Gastrocnemius medialis (tissue), 4 donors: ENCODE results near the gene KLLN. TPM values are rescaled to one million over a fixed set of nuclear protein-coding genes. Genes with fewer than 3 reads are reported as not detected.
"Not testable (repeated sequence)": the region's sequence is repeated elsewhere in the genome, so short reads cannot be mapped to it uniquely, and the experiment has no call there.

Experiments
- ATAC-seq, 2 donors: fragments of 150-250 bp; one replicate each; pipeline ENCODE4 v1.9.1; 2016
- DNase-seq, 2 donors: peaks; one replicate each; pipeline ENCODE4 v3.0.0-alpha.2; 2019
- H3K27ac ChIP-seq, 4 donors: fragments of 200-600 bp; sonication (generic); 1 replicate in 1 of 4; 2 replicates in 3 of 4; pipeline ENCODE4 v1.5.1; 2016 to 2018; ENCODE audit warnings: mild to moderate bottlenecking in 2 of 4, moderate library complexity in 1 of 4
- H3K27me3 ChIP-seq, 3 donors: fragments of 200-600 bp; sonication (generic) in 2 of 3; 1 replicate in 1 of 3; 2 replicates in 2 of 3; pipeline versions ENCODE4 v1.5.1 to v1.6.0; 2016 to 2019; ENCODE audit warnings: mild to moderate bottlenecking in 1 of 3, moderate library complexity in 1 of 3
- H3K36me3 ChIP-seq, 2 donors: fragments of 200-600 bp; sonication (generic) in 1 of 2; one replicate each; pipeline ENCODE4 v1.5.1; 2017 to 2018
- H3K4me1 ChIP-seq, 2 donors: fragments of 200-600 bp; sonication (generic) in 1 of 2; one replicate each; pipeline ENCODE4 v1.5.1; 2016 to 2017; ENCODE audit warnings: mild to moderate bottlenecking in 2 of 2
- H3K4me3 ChIP-seq, 4 donors: fragments of 200-600 bp; sonication (generic) in 3 of 4; 1 replicate in 1 of 4; 2 replicates in 3 of 4; pipeline ENCODE4 v1.5.1; 2016 to 2019; ENCODE audit warnings: mild to moderate bottlenecking in 2 of 4
- H3K9me3 ChIP-seq, 3 donors: fragments of 200-600 bp; sonication (generic) in 2 of 3; 1 replicate in 1 of 3; 2 replicates in 2 of 3; pipeline ENCODE4 v1.5.1; 2016 to 2019
- POLR2A ChIP-seq, 2 donors: fragments of 450-650 bp; IDR thresholded peaks; one replicate each; pipeline ENCODE4 v1.6.1; 2017; ENCODE audit warnings: antibody characterized with exemption in 2 of 2, mild to moderate bottlenecking in 2 of 2, moderate library complexity in 2 of 2
- in situ Hi-C, 4 donors: fragments of 200-750 bp; cut with MboI; loops; one replicate each; pipeline versions ENCODE4 v1.15.0 to v1.8.0; 2017; ENCODE audit warnings: low sequenced_read_pairs in 4 of 4
- intact Hi-C: fragments of 100-400 bp; cut with DNase I; formaldehyde crosslinking; loops from one replicate; pipeline ENCODE4 v1.15.1; 2023; ENCODE audit warnings: low total_unique reads
- total RNA-seq, 4 donors: library from RNA; depleted of rRNA; stranded (reverse); fragments of >200 nt; gene quantifications; one replicate each; pipeline versions ENCODE4 v1.1.0 to v1.2.3, GENCODE V29; 2016
- TF ChIP-seq, protein P1 (sequence below), 5 experiments: fragments of 450-650 bp in 3 of 5; fragments of 200-600 bp in 2 of 5; sonication (generic) in 2 of 5; IDR thresholded peaks in 4 of 5; conservative IDR thresholded peaks in 1 of 5; 1 replicate in 4 of 5; 2 replicates in 1 of 5; pipeline ENCODE4 v1.5.1; 2016 to 2019; ENCODE audit warnings: antibody characterized with exemption in 5 of 5, mild to moderate bottlenecking in 3 of 5, moderate library complexity in 3 of 5

Gene KLLN, protein sequence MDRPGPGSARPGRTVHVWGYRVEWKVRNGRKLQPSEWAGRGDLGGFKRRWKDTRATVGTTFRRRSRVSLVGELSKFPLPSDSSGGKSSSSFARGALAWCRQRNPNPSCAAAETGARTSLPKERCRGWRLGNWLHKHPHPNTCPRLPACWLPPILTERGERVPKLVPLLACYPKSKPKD
- total RNA-seq, result under 1 TPM; 0.10 to 0.39 (median 0.22) TPM

DNA sequence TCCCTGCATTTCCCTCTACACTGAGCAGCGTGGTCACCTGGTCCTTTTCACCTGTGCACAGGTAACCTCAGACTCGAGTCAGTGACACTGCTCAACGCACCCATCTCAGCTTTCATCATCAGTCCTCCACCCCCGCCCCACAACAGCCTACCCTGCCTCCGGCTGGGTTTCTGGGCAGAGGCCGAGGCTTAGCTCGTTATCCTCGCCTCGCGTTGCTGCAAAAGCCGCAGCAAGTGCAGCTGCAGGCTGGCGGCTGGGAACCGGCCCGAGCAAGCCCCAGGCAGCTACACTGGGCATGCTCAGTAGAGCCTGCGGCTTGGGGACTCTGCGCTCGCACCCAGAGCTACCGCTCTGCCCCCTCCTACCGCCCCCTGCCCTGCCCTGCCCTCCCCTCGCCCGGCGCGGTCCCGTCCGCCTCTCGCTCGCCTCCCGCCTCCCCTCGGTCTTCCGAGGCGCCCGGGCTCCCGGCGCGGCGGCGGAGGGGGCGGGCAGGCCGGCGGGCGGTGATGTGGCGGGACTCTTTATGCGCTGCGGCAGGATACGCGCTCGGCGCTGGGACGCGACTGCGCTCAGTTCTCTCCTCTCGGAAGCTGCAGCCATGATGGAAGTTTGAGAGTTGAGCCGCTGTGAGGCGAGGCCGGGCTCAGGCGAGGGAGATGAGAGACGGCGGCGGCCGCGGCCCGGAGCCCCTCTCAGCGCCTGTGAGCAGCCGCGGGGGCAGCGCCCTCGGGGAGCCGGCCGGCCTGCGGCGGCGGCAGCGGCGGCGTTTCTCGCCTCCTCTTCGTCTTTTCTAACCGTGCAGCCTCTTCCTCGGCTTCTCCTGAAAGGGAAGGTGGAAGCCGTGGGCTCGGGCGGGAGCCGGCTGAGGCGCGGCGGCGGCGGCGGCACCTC, at the start of gene KLLN, which contains the start of gene PTEN:
Gene KLLN, minus strand, starts transcription at position 481 of the 891 bp plus-strand sequence. CDS start 1,046 bp downstream, outside the sequence.
Gene PTEN, plus strand, starts transcription at position 573 of the 891 bp plus-strand sequence. CDS start 845 bp downstream, outside the sequence.
- TF ChIP-seq, protein P1, sequence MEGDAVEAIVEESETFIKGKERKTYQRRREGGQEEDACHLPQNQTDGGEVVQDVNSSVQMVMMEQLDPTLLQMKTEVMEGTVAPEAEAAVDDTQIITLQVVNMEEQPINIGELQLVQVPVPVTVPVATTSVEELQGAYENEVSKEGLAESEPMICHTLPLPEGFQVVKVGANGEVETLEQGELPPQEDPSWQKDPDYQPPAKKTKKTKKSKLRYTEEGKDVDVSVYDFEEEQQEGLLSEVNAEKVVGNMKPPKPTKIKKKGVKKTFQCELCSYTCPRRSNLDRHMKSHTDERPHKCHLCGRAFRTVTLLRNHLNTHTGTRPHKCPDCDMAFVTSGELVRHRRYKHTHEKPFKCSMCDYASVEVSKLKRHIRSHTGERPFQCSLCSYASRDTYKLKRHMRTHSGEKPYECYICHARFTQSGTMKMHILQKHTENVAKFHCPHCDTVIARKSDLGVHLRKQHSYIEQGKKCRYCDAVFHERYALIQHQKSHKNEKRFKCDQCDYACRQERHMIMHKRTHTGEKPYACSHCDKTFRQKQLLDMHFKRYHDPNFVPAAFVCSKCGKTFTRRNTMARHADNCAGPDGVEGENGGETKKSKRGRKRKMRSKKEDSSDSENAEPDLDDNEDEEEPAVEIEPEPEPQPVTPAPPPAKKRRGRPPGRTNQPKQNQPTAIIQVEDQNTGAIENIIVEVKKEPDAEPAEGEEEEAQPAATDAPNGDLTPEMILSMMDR (IDR thresholded peaks at IDR 0.05 in 4 of 5, conservative IDR thresholded peaks at IDR 0.05 in 1 of 5), result no peak
- peak; percentile 85 to 92 for TF ChIP-seq POLR2A (IDR thresholded peaks at IDR 0.05)
- Histone ChIP-seq H3K4me1 (peaks cover 10 to 12% of the 10 kb centered on the region in 2 donors), H3K27me3 (no peaks in the 10 kb centered on the region), H3K9me3 (no peaks in the 10 kb centered on the region), H3K36me3 (no peaks in the 10 kb centered on the region), H3K27ac (peak within 1 kb of the TSS; percentile 86 to 97 (median 92)), H3K4me3 (peak within 1 kb of the TSS; percentile 83 to 91 (median 87))
- in situ Hi-C loops, result loop anchor here in 3 of 4 donors (5.0 to 25.0 kb wide), 3 partner anchors 249 to 524 kb away; no protein-coding TSS in a partner anchor
- intact Hi-C loops, result loop anchor here (2.0 to 5.0 kb wide), 4 partner anchors 180 to 614 kb away; no protein-coding TSS in a partner anchor
- DNase-seq (peak; percentile 84 to 85), ATAC-seq (peak; percentile 64 to 71)

DNA sequence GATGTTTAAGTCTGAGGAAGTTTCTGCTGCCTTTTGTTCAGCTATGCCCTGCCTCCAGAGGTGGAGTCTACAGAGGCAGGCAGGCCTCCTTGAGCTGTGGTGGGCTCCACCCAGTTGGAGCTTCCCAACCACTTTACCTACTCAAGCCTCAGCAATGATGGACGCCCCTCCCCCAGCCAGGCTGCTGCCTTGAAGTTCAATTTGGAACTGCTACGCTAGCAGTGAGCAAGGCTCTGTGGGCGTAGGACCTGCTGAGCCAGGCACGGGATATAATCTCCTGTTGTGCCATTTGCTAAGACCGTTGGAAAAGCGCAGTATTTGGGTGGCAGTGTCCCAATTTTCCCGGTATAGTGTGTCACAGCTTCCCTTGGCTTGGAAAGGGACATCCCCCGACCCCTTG, 40.1 kb upstream of the KLLN start:
- intact Hi-C loops, H3K27ac ChIP-seq, H3K4me1 ChIP-seq, ATAC-seq, in situ Hi-C loops, H3K36me3 ChIP-seq, H3K4me3 ChIP-seq, H3K9me3 ChIP-seq, DNase-seq, H3K27me3 ChIP-seq: not testable (repeated sequence)

DNA sequence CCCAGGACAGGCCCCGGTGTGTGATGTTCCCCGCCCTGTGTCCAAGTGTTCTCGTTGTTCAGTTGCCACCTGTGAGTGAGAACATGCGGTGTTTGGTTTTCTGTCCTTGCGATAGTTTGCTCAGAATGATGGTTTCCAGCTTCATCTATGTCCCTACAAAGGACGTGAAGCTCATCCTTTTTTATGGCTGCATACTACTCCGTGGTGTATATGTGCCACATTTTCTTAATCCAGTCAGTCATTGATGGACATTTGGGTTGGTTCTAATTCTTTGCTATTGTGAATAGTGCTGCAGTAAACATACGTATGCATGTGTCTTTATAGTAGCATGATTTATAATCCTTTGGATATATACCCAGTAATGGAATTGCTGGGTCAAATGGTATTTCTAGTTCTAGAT, 34.6 kb upstream of the KLLN start:
- H3K36me3 ChIP-seq, in situ Hi-C loops: not testable (repeated sequence)

DNA sequence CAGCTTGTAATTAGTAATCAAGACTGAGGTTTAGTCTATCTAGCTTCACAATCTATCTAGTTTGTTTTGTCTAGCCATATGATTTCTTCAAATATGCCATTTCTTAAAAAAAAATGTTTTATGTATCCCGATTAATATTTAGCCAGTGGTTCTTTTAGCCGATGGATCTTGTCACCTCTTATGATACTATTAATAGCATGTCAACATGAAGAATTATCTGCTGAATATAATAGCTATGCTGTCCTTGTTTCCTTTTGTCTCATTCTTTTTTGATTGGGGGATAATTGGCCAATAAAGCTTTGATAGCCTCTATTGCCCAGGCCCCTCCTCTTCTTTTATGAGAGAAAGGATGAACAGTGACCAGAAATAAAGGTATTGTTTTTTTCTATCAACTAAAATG, 32.9 kb upstream of the KLLN start:
- no peak for ATAC-seq
- in situ Hi-C loops, result no loop called here

More for the DNA sequence above, 34.6 kb upstream of the KLLN start:
- peaks cover 13 to 31% of the 10 kb centered on the region in 2 donors for H3K4me1 ChIP-seq
- DNase-seq, intact Hi-C loops, ATAC-seq, H3K4me3 ChIP-seq, H3K9me3 ChIP-seq, H3K27me3 ChIP-seq, H3K27ac ChIP-seq: not testable (repeated sequence)

DNA sequence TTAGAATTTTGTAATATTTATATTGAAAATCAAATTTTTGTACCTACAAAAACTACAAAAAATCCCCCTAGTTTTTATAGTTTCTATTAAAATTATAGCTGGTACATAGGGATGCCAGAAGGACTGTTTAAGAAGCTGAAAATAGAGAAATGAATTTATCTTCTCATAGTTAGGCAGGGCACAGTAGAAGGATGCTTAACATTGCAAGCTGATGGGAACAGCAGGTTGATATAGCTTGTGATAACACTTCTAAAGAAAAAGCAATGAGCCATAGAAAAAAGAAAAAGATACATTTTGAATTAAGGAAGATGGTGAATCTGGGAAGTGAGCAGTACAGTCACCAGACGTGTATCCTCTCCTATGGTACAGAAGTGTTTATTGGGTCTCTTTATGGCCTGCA, 32.1 kb upstream of the KLLN start:
- ATAC-seq, result no peak
- intact Hi-C loops, result no loop called here
- peaks cover 0 to 4% of the 10 kb centered on the region in 2 donors for H3K36me3 ChIP-seq
- peak overlapping the region in 2 of 4 donors; percentile 0 to 16 for H3K27ac ChIP-seq
- H3K4me3 ChIP-seq, result no peak overlapping the region
- H3K4me1 ChIP-seq, result peaks cover 13 to 42% of the 10 kb centered on the region in 2 donors
- in situ Hi-C loops, result no loop called here
- TF ChIP-seq POLR2A (IDR thresholded peaks at IDR 0.05), result no peak
- TF ChIP-seq, protein P1 (IDR thresholded peaks at IDR 0.05 in 4 of 5, conservative IDR thresholded peaks at IDR 0.05 in 1 of 5), result no peak
- no peaks in the 10 kb centered on the region for H3K27me3 ChIP-seq
- no peak for DNase-seq
- no peaks in the 10 kb centered on the region for H3K9me3 ChIP-seq

More for the DNA sequence above, 32.9 kb upstream of the KLLN start:
- no peaks in the 10 kb centered on the region for H3K27me3 ChIP-seq
- H3K4me1 ChIP-seq, result peaks cover 13 to 41% of the 10 kb centered on the region in 2 donors
- H3K9me3 ChIP-seq, result no peaks in the 10 kb centered on the region
- no peak for DNase-seq
- H3K4me3 ChIP-seq, result no peak overlapping the region
- intact Hi-C loops, result no loop called here
- peaks cover 0 to 4% of the 10 kb centered on the region in 2 donors for H3K36me3 ChIP-seq
- peak overlapping the region in 2 of 4 donors; percentile 0 to 16 for H3K27ac ChIP-seq
- TF ChIP-seq, protein P1 (IDR thresholded peaks at IDR 0.05 in 4 of 5, conservative IDR thresholded peaks at IDR 0.05 in 1 of 5), result no peak
- no peak for TF ChIP-seq POLR2A (IDR thresholded peaks at IDR 0.05)
